B cell (primary cell): ENCODE data around the gene TAT. TPM values are rescaled to one million over a fixed set of nuclear protein-coding genes. Genes with fewer than 3 reads are reported as not detected.

ENCODE experiments used
- ATAC-seq: fragments of 200-7000 bp; cut with Tn5 transposase; one replicate; pipeline ENCODE4 v1.10.0; 2021; ENCODE audit warnings: low read depth, mild to moderate bottlenecking, moderate number of reproducible peaks, moderate library complexity
- CTCF ChIA-PET: fragments of 350-600 bp; sonication (Branson Sonifier 250); formaldehyde crosslinking; loops from one replicate; lab custom pipeline; 2021; ENCODE audit warnings: antibody characterized with exemption, inconsistent platforms; lab: Charles Lee
- POLR2A ChIA-PET: fragments of 350-600 bp; sonication (Branson Sonifier 250); formaldehyde crosslinking; loops from one replicate; lab custom pipeline; 2021; ENCODE audit warnings: antibody characterized with exemption; lab: Charles Lee
- DNase-seq: peaks from one replicate; pipeline ENCODE4 v3.0.0; 2013
- H2AFZ ChIP-seq: 2 replicates; pipeline ENCODE4 v1.6.1; 2012; ENCODE audit warnings: mild to moderate bottlenecking, low read depth, low read length; ENCODE audit not compliant: insufficient read depth, poor library complexity, severe bottlenecking
- H3K27ac ChIP-seq, 2 donors: 1 replicate in 1 of 2; 2 replicates in 1 of 2; pipeline ENCODE4 v1.5.1; 2012 to 2013; ENCODE audit warnings: low read length in 2 of 2, mild to moderate bottlenecking in 2 of 2, moderate library complexity in 1 of 2
- H3K27me3 ChIP-seq, 4 experiments: fragments of 200-600 bp in 1 of 4; sonication (generic) in 1 of 4; replicated peaks in 1 of 4; 1 replicate in 2 of 4; 2 replicates in 2 of 4; pipeline versions ENCODE4 v1.6.1 to v1.7.0; 2013 to 2016; ENCODE audit warnings: low read length in 3 of 4, mild to moderate bottlenecking in 2 of 4, mixed read lengths in 1 of 4, moderate library complexity in 1 of 4; ENCODE audit not compliant: insufficient read depth in 4 of 4, control insufficient read depth in 3 of 4; ENCODE audit errors: control extremely low read depth in 1 of 4
- H3K36me3 ChIP-seq, 2 experiments: replicated peaks in 1 of 2; 1 replicate in 1 of 2; 2 replicates in 1 of 2; pipeline versions ENCODE4 v1.6.1 to v1.7.1; 2013; ENCODE audit warnings: low read length in 1 of 2; ENCODE audit not compliant: insufficient read depth in 2 of 2, control insufficient read depth in 1 of 2; ENCODE audit errors: control extremely low read depth in 1 of 2, extremely low read depth in 1 of 2
- H3K4me1 ChIP-seq, 2 donors: fragments of 200-600 bp in 1 of 2; sonication (generic) in 1 of 2; 1 replicate in 1 of 2; 2 replicates in 1 of 2; pipeline versions ENCODE4 v1.5.1 to v1.6.1; 2013 to 2017; ENCODE audit warnings: low read length in 2 of 2; ENCODE audit not compliant: control insufficient read depth in 2 of 2, insufficient read depth in 2 of 2
- H3K4me2 ChIP-seq: replicated peaks from 2 replicates; pipeline ENCODE3; 2012; ENCODE audit warnings: mild to moderate bottlenecking, low read depth, low read length; ENCODE audit not compliant: poor library complexity, severe bottlenecking
- H3K4me3 ChIP-seq, 5 experiments: fragments of 200-600 bp in 1 of 5; sonication (generic) in 1 of 5; 1 replicate in 3 of 5; 2 replicates in 2 of 5; pipeline versions ENCODE4 v1.5.1 to v1.7.0; 2011 to 2016; ENCODE audit warnings: low read length in 4 of 5, mild to moderate bottlenecking in 4 of 5, low read depth in 2 of 5, control low read depth in 1 of 5, moderate library complexity in 1 of 5; ENCODE audit not compliant: insufficient read depth in 1 of 5; ENCODE audit errors: control extremely low read depth in 1 of 5, extremely low read depth in 1 of 5
- H3K79me2 ChIP-seq: fragments of 200-600 bp; sonication (generic); one replicate; pipeline ENCODE4 v1.6.0; 2016; ENCODE audit warnings: low read length; ENCODE audit not compliant: control insufficient read depth, insufficient read depth
- H3K9ac ChIP-seq: fragments of 200-600 bp; sonication (generic); 2 replicates; pipeline ENCODE4 v1.6.1; 2017; ENCODE audit warnings: mild to moderate bottlenecking, low read length, moderate library complexity
- H3K9me3 ChIP-seq, 3 donors: one replicate each; pipeline versions ENCODE4 v1.6.1 to v1.7.1; 2013; ENCODE audit warnings: low read length in 2 of 3; ENCODE audit not compliant: control insufficient read depth in 2 of 3, insufficient read depth in 1 of 3; ENCODE audit errors: control extremely low read depth in 1 of 3
- H4K20me1 ChIP-seq: 2 replicates; pipeline ENCODE4 v1.6.0; 2012; ENCODE audit warnings: mild to moderate bottlenecking, low read length; ENCODE audit not compliant: insufficient read depth, control insufficient read depth, poor library complexity, severe bottlenecking
- H3K27ac Mint-ChIP-seq: one replicate; pipeline ENCODE4 v1.8.0; 2021; ENCODE audit warnings: mixed read lengths
- H3K27me3 Mint-ChIP-seq: one replicate; pipeline ENCODE4 v1.8.0; 2021; ENCODE audit warnings: mixed read lengths
- H3K4me1 Mint-ChIP-seq: one replicate; pipeline ENCODE4 v1.8.0; 2021; ENCODE audit warnings: mixed read lengths
- H3K4me3 Mint-ChIP-seq: one replicate; pipeline ENCODE4 v1.8.0; 2021; ENCODE audit warnings: mixed read lengths
- H3K9me3 Mint-ChIP-seq: one replicate; pipeline ENCODE4 v1.8.0; 2022; ENCODE audit warnings: mixed read lengths; ENCODE audit not compliant: insufficient read depth
- CTCF ChIP-seq: fragments of 200-600 bp; IDR thresholded peaks from one replicate; pipeline ENCODE4 v1.8.0; 2022; ENCODE audit warnings: antibody characterized with exemption, mild to moderate bottlenecking
- EZH2 ChIP-seq: IDR thresholded peaks from 2 replicates; pipeline ENCODE4 v1.6.1; 2012; ENCODE audit warnings: borderline replicate concordance, low read depth, mild to moderate bottlenecking, moderate library complexity, low read length; ENCODE audit not compliant: insufficient read depth, poor library complexity, severe bottlenecking
- WGBS: methylation state at CpG from one replicate; pipeline ENCODE4 v1.1.5; 2013; ENCODE audit warnings: missing lambda C conversion rate; ENCODE audit not compliant: insufficient coverage; 5-methylcytosine and 5-hydroxymethylcytosine counted together
- intact Hi-C: fragments of 100-400 bp; cut with micrococcal nuclease; formaldehyde crosslinking; loops from one replicate; pipeline ENCODE4 v1.10.0; 2022
- polyA minus RNA-seq: library from RNA; depleted of rRNA, polyadenylated mRNA; stranded (reverse); fragments of >200 nt; gene quantifications from 2 replicates; pipeline ENCODE4 v1.2.3, GENCODE V29; 2012
- polyA plus RNA-seq: library from polyadenylated mRNA; depleted of rRNA; stranded (reverse); fragments of >200 nt; gene quantifications from 2 replicates; pipeline ENCODE4 v1.2.3, GENCODE V29; 2012
- total RNA-seq, 2 donors: library from RNA; stranded (reverse); fragments of 120-200 nt in 1 of 2; gene quantifications; 1 replicate in 1 of 2; 2 replicates in 1 of 2; pipeline versions ENCODE4 v1.2.3 to v1.2.4, GENCODE V29; 2013 to 2022

Gene TAT
- total RNA-seq, result not detected in 2 replicates
- 0.02 TPM for total RNA-seq (2013)
- not detected in 2 replicates for polyA plus RNA-seq
- polyA minus RNA-seq, result not detected in 2 replicates

DNA sequence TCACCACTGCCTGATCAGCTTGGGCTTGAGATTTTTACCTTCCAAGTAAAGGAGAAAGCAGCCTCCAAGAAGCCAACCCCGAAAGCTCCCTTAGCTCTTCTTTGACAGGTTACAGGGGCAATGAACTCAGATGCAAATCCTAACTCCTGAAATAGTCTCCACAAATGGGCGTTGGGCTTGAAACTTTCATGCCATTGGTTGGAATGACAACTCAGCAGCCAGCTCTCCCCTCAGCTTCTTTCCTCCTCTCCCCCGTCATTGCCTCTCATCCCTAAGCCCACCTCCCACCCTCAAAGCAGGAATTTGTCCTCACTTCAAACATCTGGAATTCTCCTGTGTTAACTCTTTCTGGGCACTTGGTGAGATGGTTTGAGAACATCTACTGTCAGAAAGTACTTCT lies at the start of gene TAT:
Gene TAT, minus strand, starts transcription at position 122 of the 400 bp plus-strand sequence. CDS start 677 bp downstream, outside the sequence.
- no peak within 1 kb of the TSS for H3K4me3 Mint-ChIP-seq
- no peak within 1 kb of the TSS for H2AFZ ChIP-seq
- POLR2A ChIA-PET, result no interaction called here

More for the DNA sequence above, at the start of gene TAT:
- WGBS, result 43% methylated on average over 2 of the region's 3 CpGs
- no peaks in the 10 kb centered on the region for H4K20me1 ChIP-seq
- ATAC-seq, result no peak
- Mint-ChIP-seq H3K4me1 (peaks cover 7% of the 10 kb centered on the region), H3K27me3 (peaks cover 3% of the 10 kb centered on the region), H3K27ac (no peak within 1 kb of the TSS), H3K9me3 (no peaks in the 10 kb centered on the region)
- H3K4me2 ChIP-seq, result no peak within 1 kb of the TSS
- no peak for TF ChIP-seq CTCF
- no peak for TF ChIP-seq EZH2
- no peak within 1 kb of the TSS for H3K27ac ChIP-seq
- no peaks in the 10 kb centered on the region for H3K79me2 ChIP-seq
- CTCF ChIA-PET, result interaction anchor here (0.9 to 1.7 kb wide), 4 partner anchors 12 to 37 kb away, joined by 4 to 13 read pairs (median 6); no protein-coding TSS in a partner anchor
- H3K9ac ChIP-seq, result no peak within 1 kb of the TSS
- H3K4me1 ChIP-seq, result peaks cover 0 to 10% of the 10 kb centered on the region in 2 donors
- no peaks in the 10 kb centered on the region for H3K36me3 ChIP-seq
- intact Hi-C loops, result no loop called here
- H3K27me3 ChIP-seq, result peaks cover 0 to 6% (median 0%) of the 10 kb centered on the region in 4 experiments
- no peak for DNase-seq
- peaks cover 0 to 3% (median 0%) of the 10 kb centered on the region in 3 donors for H3K9me3 ChIP-seq
- no peak within 1 kb of the TSS for H3K4me3 ChIP-seq
